Lower lobe of right lung (tissue), 2 donors: ENCODE results near the gene ABCC4. TPM values are rescaled to one million over a fixed set of nuclear protein-coding genes. Genes with fewer than 3 reads are reported as not detected.

Source experiments
- ATAC-seq, 2 donors: fragments of 200-7000 bp; cut with Tn5 transposase; one replicate each; pipeline ENCODE4 v1.9.1; 2020 to 2022; ENCODE audit warnings: mild to moderate bottlenecking in 2 of 2, moderate library complexity in 2 of 2
- DNase-seq: peaks from one replicate; pipeline ENCODE4 v3.0.0-alpha.2; 2020
- H3K27ac ChIP-seq: fragments of 200-600 bp; one replicate; pipeline ENCODE4 v1.8.0; 2022
- H3K27me3 ChIP-seq: fragments of 200-600 bp; one replicate; pipeline ENCODE4 v1.8.0; 2022; ENCODE audit warnings: low read depth
- H3K36me3 ChIP-seq: fragments of 200-600 bp; one replicate; pipeline ENCODE4 v1.8.0; 2022; ENCODE audit warnings: mild to moderate bottlenecking
- H3K4me1 ChIP-seq: fragments of 200-600 bp; one replicate; pipeline ENCODE4 v1.8.0; 2022
- H3K4me3 ChIP-seq: fragments of 200-600 bp; one replicate; pipeline ENCODE4 v1.8.0; 2022; ENCODE audit warnings: mild to moderate bottlenecking
- H3K9me3 ChIP-seq: fragments of 200-600 bp; one replicate; pipeline ENCODE4 v1.8.0; 2022
- CTCF ChIP-seq: fragments of 200-600 bp; IDR thresholded peaks from one replicate; pipeline ENCODE4 v1.8.0; 2022; ENCODE audit warnings: antibody characterized with exemption, mild to moderate bottlenecking
- intact Hi-C: fragments of 100-400 bp; cut with DNase I; formaldehyde crosslinking; loops from one replicate; pipeline ENCODE4 v1.11.0; 2022
- total RNA-seq: library from RNA; stranded (reverse); fragmentation: NEBNext Ultra II Directional; extraction: Animal tissue kit (Norgen Biotek cat#: 25700); gene quantifications from one replicate; pipeline ENCODE4 v1.2.1, GENCODE V29; 2021
- donor health status: DM: no; HTN: yes; CAD: no; lungs with severe emphysema.

The ABCC4 gene
- total RNA-seq, 1 donor from 2014 or later = 32.2 TPM

- TF ChIP-seq CTCF = no peak
- no peaks in the 10 kb centered on the region for H3K9me3 ChIP-seq
- H3K4me3 ChIP-seq = no peak overlapping the region
- H3K27me3 ChIP-seq = no peaks in the 10 kb centered on the region
- ATAC-seq (no peak), DNase-seq (no peak)
- intact Hi-C loops = no loop called here
- no peaks in the 10 kb centered on the region for H3K36me3 ChIP-seq
- H3K4me1 ChIP-seq = no peaks in the 10 kb centered on the region
- no peak overlapping the region for H3K27ac ChIP-seq
Observed at GRCh38 chr13:95325485-95325884, 24.2 kb upstream of the ABCC4 start.

GRCh38 chr13:95323930-95324662 lies 22.8 kb upstream of the ABCC4 start:
- Histone ChIP-seq H3K4me3 (no peak overlapping the region), H3K4me1 (no peaks in the 10 kb centered on the region), H3K36me3 (no peaks in the 10 kb centered on the region), H3K27ac (no peak overlapping the region), H3K27me3 (no peaks in the 10 kb centered on the region), H3K9me3 (no peaks in the 10 kb centered on the region)
- TF ChIP-seq CTCF = no peak
- ATAC-seq (peak in 1 of 2 donors; percentile 25), DNase-seq (no peak)
- intact Hi-C loops = no loop called here

GRCh38 chr13:95319551-95320274 lies 18.5 kb upstream of the ABCC4 start:
- no peaks in the 10 kb centered on the region for H3K27me3 ChIP-seq
- no peak for TF ChIP-seq CTCF
- no peak overlapping the region for H3K4me3 ChIP-seq
- no peak overlapping the region for H3K27ac ChIP-seq
- H3K36me3 ChIP-seq = no peaks in the 10 kb centered on the region
- intact Hi-C loops = no loop called here
- DNase-seq (no peak), ATAC-seq (no peak)
- no peaks in the 10 kb centered on the region for H3K9me3 ChIP-seq
- H3K4me1 ChIP-seq = no peaks in the 10 kb centered on the region

GRCh38 chr13:95317039-95317989 lies 16.1 kb upstream of the ABCC4 start:
- Histone ChIP-seq H3K4me1 (no peaks in the 10 kb centered on the region), H3K27ac (no peak overlapping the region)
- intact Hi-C loops = no loop called here

More at GRCh38 chr13:95317039-95317989, 16.1 kb upstream of the ABCC4 start:
- H3K9me3 ChIP-seq = no peaks in the 10 kb centered on the region
- ATAC-seq (no peak), DNase-seq (no peak)
- H3K36me3 ChIP-seq = no peaks in the 10 kb centered on the region
- H3K27me3 ChIP-seq = no peaks in the 10 kb centered on the region
- no peak for TF ChIP-seq CTCF
- no peak overlapping the region for H3K4me3 ChIP-seq
